Activated CD8-positive, alpha-beta memory T cell treated with anti-CD3 and anti-CD28 coated beads, Interleukin-2, amount 50 U/mL, for 1 hour (primary cell): Measurements from ENCODE around the gene PANK3.
"Not testable (repeated sequence)": the region's sequence is repeated elsewhere in the genome, so short reads cannot be mapped to it uniquely, and the experiment has no call there.

Experiments
- DNase-seq: peaks from one replicate; pipeline ENCODE4 v3.0.0-alpha.2; 2020; ENCODE audit errors: extremely low read depth

Gene PANK3

DNA sequence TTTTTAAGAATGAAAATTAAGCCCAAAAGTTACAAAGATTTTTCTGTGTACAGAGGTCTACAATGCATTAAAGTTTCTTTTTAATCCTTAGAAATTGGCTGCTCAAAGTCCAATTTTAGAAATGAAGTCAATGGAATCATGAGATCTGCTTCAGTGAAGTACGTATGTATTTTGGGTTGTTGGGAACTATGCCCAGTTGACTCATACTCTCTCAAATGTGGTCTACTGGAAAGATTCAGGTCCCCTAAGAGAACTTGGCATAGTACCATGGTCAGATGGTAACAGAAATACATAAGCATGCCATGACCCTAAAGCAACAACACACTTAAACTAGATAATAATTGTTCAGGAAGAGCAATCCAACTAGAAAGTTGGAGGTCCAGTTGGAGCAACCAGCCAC, 27.0 kb downstream of the PANK3 start:
- no peak for DNase-seq

GRCh38 chr5:168550656-168551055, 28.5 kb downstream of the PANK3 start:
- no peak for DNase-seq

GRCh38 chr5:168549554-168549953, 29.6 kb downstream of the PANK3 start:
- DNase-seq, result no peak

DNA sequence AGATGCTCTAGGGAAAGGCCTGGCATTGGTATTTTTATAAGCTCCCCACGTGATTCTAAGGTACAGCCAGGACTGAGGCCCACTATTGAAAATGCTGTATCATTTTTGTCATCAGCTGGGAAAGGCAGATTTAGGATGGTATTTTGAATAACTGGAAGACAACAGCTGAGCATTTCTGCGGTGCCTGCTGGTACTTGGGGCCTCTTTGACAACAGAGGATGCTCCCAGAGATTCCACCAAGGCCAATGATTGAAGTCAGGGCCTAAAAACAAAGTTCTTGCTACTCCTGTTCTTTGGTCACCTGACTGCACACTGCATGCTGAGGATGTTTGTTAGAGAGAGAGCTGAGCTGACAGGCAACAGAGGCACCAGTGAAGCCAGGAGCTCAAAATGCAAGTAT, 42.0 kb downstream of the PANK3 start:
- no peak for DNase-seq

GRCh38 chr5:168534351-168534750, 44.8 kb downstream of the PANK3 start:
- not testable (repeated sequence) for DNase-seq

DNA sequence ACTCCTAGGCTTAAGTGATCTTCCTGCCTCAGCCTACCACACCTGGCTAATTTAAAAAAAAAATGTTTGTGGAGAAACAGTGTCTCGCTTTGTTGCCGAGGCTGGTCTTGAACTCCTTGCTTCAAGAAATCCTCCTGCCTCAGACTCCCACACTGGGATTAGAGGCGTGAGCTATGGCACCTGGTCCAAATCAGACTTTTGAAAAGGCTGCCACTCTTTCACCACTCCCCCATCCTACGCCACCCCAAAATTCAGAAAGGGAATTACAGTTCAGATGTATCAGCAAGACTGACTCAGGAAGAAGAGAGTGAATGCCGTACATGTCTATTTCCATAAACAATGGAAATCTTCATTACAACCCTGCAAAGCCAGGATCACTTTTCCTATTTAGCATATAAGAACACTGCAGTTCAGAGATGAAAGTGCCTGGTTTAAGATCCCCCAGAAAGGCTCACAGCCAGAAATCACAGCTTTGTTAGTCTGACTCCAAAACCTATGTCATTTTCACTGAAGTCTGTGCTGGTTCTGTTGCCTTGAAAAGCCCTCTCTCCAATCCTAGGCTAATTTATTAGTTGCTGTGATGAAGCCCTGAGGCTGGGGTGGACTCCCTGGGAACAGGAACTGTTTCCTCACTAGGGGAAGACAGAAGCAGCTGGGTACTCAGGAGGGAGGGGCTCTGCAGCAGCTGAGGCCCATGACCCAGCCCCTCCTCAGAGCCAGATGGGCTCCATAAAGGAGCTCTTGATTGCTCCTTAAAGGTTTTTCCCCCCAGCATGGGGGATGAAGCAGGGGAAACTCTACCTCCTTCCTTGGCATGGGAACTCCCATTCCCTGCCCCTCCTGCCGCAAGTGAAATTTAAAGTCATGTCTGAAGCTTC, 46.9 kb downstream of the PANK3 start:
- no peak for DNase-seq

- no peak for DNase-seq
These were observed 48.0 kb downstream of the PANK3 start for GRCh38 chr5:168531191-168531590.

DNA sequence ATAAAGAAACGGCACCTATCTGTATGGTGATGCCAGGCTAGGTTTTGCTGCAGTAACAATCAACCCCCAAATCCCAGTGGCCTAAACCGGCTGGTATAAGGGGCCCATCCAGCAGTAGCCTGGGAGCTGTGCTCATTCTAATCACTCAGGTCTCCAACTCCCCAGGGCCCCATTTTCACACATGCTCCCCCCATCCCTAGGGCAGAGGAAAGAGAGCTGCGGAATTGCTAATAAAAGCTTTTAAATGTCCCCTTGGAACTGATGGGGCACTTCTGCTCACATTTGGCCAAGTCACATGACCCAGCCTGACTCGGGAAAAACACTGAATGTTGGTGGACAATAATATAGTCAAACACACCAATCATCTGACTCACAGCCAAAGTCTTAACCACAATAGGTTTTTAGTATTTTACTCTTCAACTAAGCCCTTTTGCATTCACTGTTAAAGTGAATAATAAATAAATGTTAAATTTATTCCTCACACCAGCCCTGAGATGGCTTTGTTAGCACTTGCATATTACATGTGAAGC, 48.5 kb downstream of the PANK3 start:
- DNase-seq, result no peak

- no peak for DNase-seq
These were observed 49.6 kb downstream of the PANK3 start for GRCh38 chr5:168529374-168530234.

- DNase-seq, result no peak
These were observed 50.4 kb downstream of the PANK3 start, which contains the start of gene FBLL1 for GRCh38 chr5:168528521-168529373. TSS of gene FBLL1 (plus strand) at chr5:168529305. CDS start at chr5:168529505, 200 bp downstream.

- DNase-seq, result no peak
These were observed 51.3 kb downstream of the PANK3 start for GRCh38 chr5:168527756-168528295.

DNA sequence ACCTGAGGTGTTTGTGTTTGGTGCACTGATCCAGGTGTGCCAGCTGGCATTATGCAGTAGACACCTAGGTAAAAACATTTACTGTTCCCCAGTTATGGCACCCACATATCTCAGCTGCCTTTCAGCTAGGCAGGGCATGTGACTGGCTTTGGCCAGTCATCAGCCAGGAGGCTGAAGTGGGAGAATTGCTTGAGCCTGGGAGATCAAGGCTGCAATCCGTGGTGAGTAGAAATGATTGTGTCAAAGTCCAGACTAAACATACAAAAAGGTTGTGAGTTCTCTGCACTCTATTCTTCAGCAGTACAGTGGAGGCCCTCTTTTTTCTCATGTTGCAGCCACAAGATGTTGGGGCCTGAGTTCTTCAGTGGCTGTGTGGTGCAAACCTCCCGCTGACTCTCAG, 53.3 kb downstream of the PANK3 start:
- DNase-seq, result no peak

DNA sequence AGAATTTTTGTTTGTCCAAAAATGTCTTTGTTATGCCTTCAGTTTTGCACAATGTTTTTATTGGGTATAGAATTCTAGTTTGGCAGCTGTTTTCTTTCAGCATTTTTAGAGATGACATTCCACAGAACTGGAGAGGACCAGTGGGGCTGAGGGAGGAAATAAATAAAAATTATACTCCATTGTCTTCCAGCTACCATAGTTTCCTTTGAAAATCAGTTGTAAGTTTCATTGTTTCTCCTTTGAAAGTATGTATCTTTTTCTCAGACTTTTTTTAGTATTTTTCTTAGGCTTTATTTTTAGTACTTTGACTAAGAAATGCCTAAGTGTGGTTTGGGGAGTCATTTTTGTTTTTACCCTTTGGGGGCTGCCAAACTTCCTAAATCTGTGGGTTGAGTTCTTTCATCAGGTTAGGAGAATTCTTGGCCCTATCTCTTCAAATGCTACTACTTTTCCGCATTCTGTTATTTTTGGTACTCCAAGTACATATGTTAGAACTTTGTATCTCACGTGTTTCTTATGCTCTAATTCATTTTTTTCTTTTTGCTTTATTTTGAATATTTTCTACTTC, 65.2 kb downstream of the PANK3 start:
- DNase-seq, result no peak

GRCh38 chr5:168502563-168503237, 76.5 kb downstream of the PANK3 start:
- no peak for DNase-seq
